Gastroesophageal sphincter (tissue), 4 donors: ENCODE results near the gene KRT27. TPM values are rescaled to one million over a fixed set of nuclear protein-coding genes. Genes with fewer than 3 reads are reported as not detected.

Experiments
- ATAC-seq: fragments of 150-250 bp; one replicate; pipeline ENCODE4 v1.9.1; 2016; ENCODE audit warnings: mild to moderate bottlenecking, moderate library complexity
- H3K27ac ChIP-seq, 4 donors: fragments of 200-600 bp; sonication (generic) in 3 of 4; 1 replicate in 3 of 4; 2 replicates in 1 of 4; pipeline ENCODE4 v1.5.1; 2016 to 2019
- H3K27me3 ChIP-seq: fragments of 200-600 bp; sonication (generic); one replicate; pipeline ENCODE4 v1.5.1; 2019
- H3K36me3 ChIP-seq, 2 donors: fragments of 200-600 bp; sonication (generic); one replicate each; pipeline ENCODE4 v1.5.1; 2019; ENCODE audit warnings: control low read depth in 1 of 2
- H3K4me1 ChIP-seq, 3 donors: fragments of 200-600 bp; sonication (generic); 1 replicate in 2 of 3; 2 replicates in 1 of 3; pipeline ENCODE4 v1.5.1; 2016 to 2019; ENCODE audit warnings: control low read depth in 2 of 3
- H3K4me3 ChIP-seq, 2 donors: fragments of 200-600 bp; sonication (generic); one replicate each; pipeline ENCODE4 v1.5.1; 2019; ENCODE audit warnings: mild to moderate bottlenecking in 1 of 2, moderate library complexity in 1 of 2
- H3K9me3 ChIP-seq, 3 donors: fragments of 200-600 bp; sonication (generic); one replicate each; pipeline ENCODE4 v1.5.1; 2017 to 2019; ENCODE audit warnings: control low read depth in 2 of 3
- CTCF ChIP-seq, 4 experiments: fragments of 200-600 bp in 2 of 4; fragments of 450-650 bp in 2 of 4; sonication (generic) in 1 of 4; IDR thresholded peaks; one replicate each; pipeline ENCODE4 v1.5.1; 2017 to 2019; ENCODE audit warnings: antibody characterized with exemption in 4 of 4, mild to moderate bottlenecking in 2 of 4, moderate library complexity in 2 of 4
- EP300 ChIP-seq: sonication (generic); formaldehyde crosslinking; IDR thresholded peaks from one replicate; pipeline ENCODE4 v1.6.1; 2017; ENCODE audit warnings: antibody characterized with exemption, mild to moderate bottlenecking
- POLR2A ChIP-seq, 2 donors: fragments of 450-650 bp; IDR thresholded peaks; one replicate each; pipeline ENCODE4 v1.6.1; 2017; ENCODE audit warnings: antibody characterized with exemption in 2 of 2, mild to moderate bottlenecking in 2 of 2, moderate library complexity in 1 of 2
- POLR2AphosphoS5 ChIP-seq: sonication (generic); formaldehyde crosslinking; IDR thresholded peaks from one replicate; pipeline ENCODE4 v1.6.1; 2017; ENCODE audit warnings: antibody characterized with exemption
- WGBS, 2 donors: methylation state at CpG; one replicate each; pipeline ENCODE4 v1.1.5; 2018; ENCODE audit warnings: low coverage in 1 of 2; 5-methylcytosine and 5-hydroxymethylcytosine counted together
- total RNA-seq, 4 donors: library from RNA; depleted of rRNA; stranded (reverse); fragments of >200 nt; gene quantifications; one replicate each; pipeline ENCODE4 v1.1.0, GENCODE V29; 2016

The KRT27 gene
- total RNA-seq, 4 donors from 2014 or later, result not detected

GRCh38 chr17:40777971-40778370 lies 4.4 kb downstream of the KRT27 start:
- Histone ChIP-seq H3K27me3 (peaks cover 72% of the 10 kb centered on the region), H3K4me1 (no peaks in the 10 kb centered on the region), H3K9me3 (no peaks in the 10 kb centered on the region), H3K4me3 (no peak overlapping the region), H3K36me3 (no peaks in the 10 kb centered on the region), H3K27ac (no peak overlapping the region)
- TF ChIP-seq POLR2AphosphoS5 (no peak), POLR2A (IDR thresholded peaks at IDR 0.05) (no peak), EP300 (no peak), CTCF (IDR thresholded peaks at IDR 0.05) (no peak)
- WGBS, 2 donors, result 78 to 100% methylated on average over 1 to 3 of the region's 3 CpGs
- ATAC-seq, result no peak

- Histone ChIP-seq H3K27ac (no peak overlapping the region), H3K27me3 (peaks cover 77% of the 10 kb centered on the region), H3K36me3 (no peaks in the 10 kb centered on the region), H3K9me3 (no peaks in the 10 kb centered on the region), H3K4me1 (no peaks in the 10 kb centered on the region), H3K4me3 (no peak overlapping the region)
- 50 to 52% methylated on average over 6 to 7 of the region's 7 CpGs for WGBS, 2 donors
- no peak for ATAC-seq
- TF ChIP-seq POLR2A (IDR thresholded peaks at IDR 0.05), result no peak
- no peak for TF ChIP-seq POLR2AphosphoS5
- no peak for TF ChIP-seq CTCF (IDR thresholded peaks at IDR 0.05)
- no peak for TF ChIP-seq EP300
These were observed 4.9 kb downstream of the KRT27 start for GRCh38 chr17:40777459-40777858.

- H3K27me3 ChIP-seq, result peaks cover 64% of the 10 kb centered on the region
- 46 to 51% methylated on average over 4 of the region's 4 CpGs for WGBS, 2 donors
- no peak overlapping the region for H3K27ac ChIP-seq
- TF ChIP-seq POLR2AphosphoS5 (no peak), EP300 (no peak), POLR2A (IDR thresholded peaks at IDR 0.05) (no peak), CTCF (IDR thresholded peaks at IDR 0.05) (no peak)
- no peaks in the 10 kb centered on the region for H3K36me3 ChIP-seq
- no peaks in the 10 kb centered on the region for H3K4me1 ChIP-seq
- ATAC-seq, result no peak
- no peak overlapping the region for H3K4me3 ChIP-seq
- H3K9me3 ChIP-seq, result no peaks in the 10 kb centered on the region
These were observed 6.4 kb downstream of the KRT27 start for GRCh38 chr17:40775945-40776344.

- no peak within 1 kb of the TSS for H3K27ac ChIP-seq
- H3K4me3 ChIP-seq, result no peak within 1 kb of the TSS
- WGBS, 2 donors, result 88 to 100% methylated on average over 2 of the region's 3 CpGs
- no peaks in the 10 kb centered on the region for H3K9me3 ChIP-seq
- ATAC-seq, result no peak
- peaks cover 30% of the 10 kb centered on the region for H3K27me3 ChIP-seq
- H3K4me1 ChIP-seq, result no peaks in the 10 kb centered on the region
- no peaks in the 10 kb centered on the region for H3K36me3 ChIP-seq
- TF ChIP-seq POLR2A (IDR thresholded peaks at IDR 0.05), result no peak
- no peak for TF ChIP-seq POLR2AphosphoS5
- TF ChIP-seq EP300, result no peak
- no peak for TF ChIP-seq CTCF (IDR thresholded peaks at IDR 0.05)
These were observed 10.2 kb downstream of the KRT27 start, which contains the start of gene KRT26 for GRCh38 chr17:40772101-40772500. TSS of gene KRT26 (minus strand) at chr17:40772201. CDS start at chr17:40772113, 88 bp downstream.

GRCh38 chr17:40765657-40766056 lies 16.7 kb downstream of the KRT27 start:
- ATAC-seq, result no peak
- no peak for TF ChIP-seq EP300
- no peak for TF ChIP-seq CTCF (IDR thresholded peaks at IDR 0.05)
- TF ChIP-seq POLR2A (IDR thresholded peaks at IDR 0.05), result no peak
- TF ChIP-seq POLR2AphosphoS5, result no peak
- WGBS, 2 donors, result 68 to 86% methylated on average over 2 of the region's 2 CpGs
- no peak overlapping the region for H3K27ac ChIP-seq
- H3K27me3 ChIP-seq, result peaks cover 4% of the 10 kb centered on the region
- no peaks in the 10 kb centered on the region for H3K4me1 ChIP-seq
- no peak overlapping the region for H3K4me3 ChIP-seq
- peaks cover 0 to 38% (median 0%) of the 10 kb centered on the region in 3 donors for H3K9me3 ChIP-seq
- no peaks in the 10 kb centered on the region for H3K36me3 ChIP-seq
